OCI-M2 (cell line): ENCODE results near the gene CCDC183.
"Not testable (repeated sequence)": the region's sequence is repeated elsewhere in the genome, so short reads cannot be mapped to it uniquely, and the experiment has no call there.

Experiments
- DNase-seq: peaks from one replicate; lab custom pipeline; 2025; ENCODE audit not compliant: unreplicated experiment; lab: John Stamatoyannopoulos, UW

CCDC183 gene

GRCh38 chr9:136823136-136824046 lies 27.3 kb downstream of the CCDC183 start:
- DNase-seq = no peak

DNA sequence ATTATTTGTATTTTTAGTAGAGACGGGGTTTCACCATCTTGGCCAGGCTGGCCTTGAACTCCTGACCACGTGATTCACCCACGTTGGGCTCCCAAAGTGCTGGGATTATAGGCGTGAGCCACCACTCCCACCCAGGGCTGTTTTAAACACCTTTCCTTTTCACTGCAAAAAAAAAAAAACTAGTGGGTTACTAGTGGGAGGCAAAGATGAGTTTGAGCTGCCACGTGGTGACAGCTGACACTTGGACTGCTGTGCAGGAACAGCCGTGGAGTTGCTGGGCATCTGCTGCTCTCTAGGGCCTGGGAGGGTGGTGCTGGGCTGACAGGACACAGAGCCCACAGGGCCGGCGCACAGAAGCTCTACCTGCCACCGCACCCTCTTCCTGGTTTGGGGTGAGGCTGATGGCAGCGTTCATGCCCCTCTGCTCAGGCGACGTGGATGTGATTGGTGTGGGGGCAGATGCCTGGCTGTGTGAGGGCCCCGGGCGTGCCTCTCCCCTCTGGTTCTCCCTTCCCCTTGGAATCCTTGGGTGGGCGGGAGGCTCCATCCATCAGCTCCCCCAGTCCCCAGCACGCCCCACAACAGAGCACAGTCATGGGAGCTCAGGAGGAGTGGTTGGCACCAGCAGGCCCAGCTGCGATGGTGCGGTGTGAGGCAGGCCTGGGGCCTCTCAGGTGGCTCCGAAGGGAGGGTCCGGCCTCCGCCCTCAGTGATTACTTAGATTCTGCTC lies 28.5 kb downstream of the CCDC183 start:
- DNase-seq = no peak

GRCh38 chr9:136825295-136826187 lies 29.4 kb downstream of the CCDC183 start:
- DNase-seq = no peak

DNA sequence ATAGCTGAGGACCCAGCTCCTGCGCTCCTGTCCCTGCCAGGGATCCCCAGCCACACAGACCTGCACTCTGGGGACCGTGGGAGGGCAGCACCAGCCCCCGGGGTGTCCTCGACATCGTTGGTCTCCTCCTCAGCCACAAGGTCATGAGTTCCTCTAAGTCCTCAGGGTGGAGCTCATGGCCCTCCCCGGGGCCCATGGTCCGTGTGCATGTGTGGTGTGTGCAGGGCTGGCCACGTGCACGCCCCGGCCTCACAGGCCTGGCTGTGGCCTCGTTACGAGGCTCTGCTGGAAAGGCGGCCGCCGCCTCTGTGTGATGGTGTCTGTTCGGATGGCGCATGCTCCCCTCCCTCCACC lies 30.0 kb downstream of the CCDC183 start:
- DNase-seq = no peak

GRCh38 chr9:136826703-136827582 lies 30.8 kb downstream of the CCDC183 start:
- no peak for DNase-seq

- DNase-seq = no peak
These were observed 31.8 kb downstream of the CCDC183 start for GRCh38 chr9:136827794-136828473.

GRCh38 chr9:136828474-136829140 lies 32.5 kb downstream of the CCDC183 start:
- no peak for DNase-seq

DNA sequence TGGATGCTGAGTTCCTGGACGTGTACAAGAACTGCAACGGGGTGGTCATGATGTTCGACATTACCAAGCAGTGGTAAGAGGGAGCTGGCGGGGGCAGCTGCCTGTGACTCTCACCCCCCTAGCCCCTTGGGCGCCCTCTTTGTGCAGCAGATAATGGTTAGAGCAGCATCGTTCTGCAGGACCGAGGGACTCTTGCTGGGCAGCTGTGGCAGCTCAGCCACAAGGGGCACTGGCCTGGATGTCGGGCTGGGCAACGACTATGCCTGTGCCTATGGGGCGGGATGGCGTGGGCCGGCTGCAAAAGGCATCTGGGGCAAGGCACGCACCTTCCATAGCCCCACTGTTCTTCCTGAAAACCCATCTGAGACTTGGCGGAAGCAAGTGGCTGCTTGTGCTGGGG lies 33.3 kb downstream of the CCDC183 start:
- DNase-seq = no peak

- DNase-seq = no peak
These were observed 34.1 kb downstream of the CCDC183 start for GRCh38 chr9:136829981-136830885.

DNA sequence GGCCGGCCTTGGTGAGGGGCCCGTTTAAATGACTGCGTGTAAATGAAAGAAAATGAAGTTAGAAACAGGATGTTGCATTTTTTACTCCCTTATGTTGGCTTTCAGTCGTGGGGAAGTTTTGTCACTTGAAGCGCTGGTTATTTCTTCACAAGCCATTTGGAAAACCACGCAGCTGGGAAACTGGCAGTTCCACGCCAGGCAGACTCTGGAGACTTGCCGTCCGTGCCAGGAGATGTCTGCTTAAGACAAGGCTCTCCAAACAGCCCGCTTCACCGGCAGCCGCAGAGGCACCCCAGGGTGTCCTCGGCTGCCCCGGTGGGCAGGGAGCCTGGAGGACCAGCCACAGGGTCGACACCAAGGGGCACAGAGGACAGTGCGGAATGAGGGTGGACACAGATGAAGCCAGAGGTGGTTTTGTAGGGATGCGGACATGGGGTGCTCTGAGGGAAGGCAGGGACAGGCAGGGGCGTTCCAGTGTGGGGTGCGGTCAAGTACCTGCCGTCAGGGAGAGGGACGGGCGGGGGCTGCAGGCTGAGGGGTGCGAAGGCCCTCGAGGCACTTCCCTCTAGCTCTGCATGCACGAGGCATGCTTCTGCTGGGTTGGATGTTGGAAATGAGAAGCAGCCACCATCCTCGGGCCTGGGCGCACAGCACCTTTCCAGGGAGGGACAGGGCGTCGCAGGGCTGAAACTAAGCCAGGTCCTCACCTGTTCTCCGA lies 35.0 kb downstream of the CCDC183 start:
- DNase-seq = no peak

GRCh38 chr9:136831720-136832104 lies 35.6 kb downstream of the CCDC183 start:
- DNase-seq = no peak

DNA sequence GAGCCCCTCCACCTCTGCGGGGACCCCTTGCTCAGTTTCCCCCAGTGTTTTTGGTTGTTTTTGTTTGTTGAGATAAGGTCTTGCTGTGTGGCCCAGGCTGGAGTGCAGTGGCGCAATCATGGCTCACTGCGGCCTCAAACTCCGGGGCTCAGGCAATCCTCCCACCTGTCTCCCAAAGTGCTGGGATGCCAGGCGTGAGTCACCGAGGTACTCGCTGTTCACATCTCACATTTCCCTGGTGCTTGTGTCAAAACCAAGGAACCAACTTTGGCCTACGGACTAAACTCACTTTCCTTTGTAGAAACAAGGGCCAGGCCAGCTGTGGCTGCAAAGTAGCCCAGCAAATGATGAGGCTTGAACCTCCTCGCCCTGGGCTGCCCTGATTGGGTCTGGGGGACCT lies 36.4 kb downstream of the CCDC183 start:
- DNase-seq = no peak

GRCh38 chr9:136833381-136834048 lies 37.4 kb downstream of the CCDC183 start:
- not testable (repeated sequence) for DNase-seq

GRCh38 chr9:136835162-136835931 lies 39.2 kb downstream of the CCDC183 start:
- no peak for DNase-seq

GRCh38 chr9:136835932-136836904 lies 40.1 kb downstream of the CCDC183 start:
- DNase-seq = no peak
